ENCODE measurements around the gene TMED7. TPM values are rescaled to one million over a fixed set of nuclear protein-coding genes. Genes with fewer than 3 reads are reported as not detected.

The TMED7 gene
- total RNA-seq, 1 experiment from 2014 or later: 70.7 TPM

GRCh38 chr5:115661101-115661500 is 35.3 kb upstream of the TMED7 start:
- H3F3A ChIP-seq (ENCODE audit: insufficient read depth, low read depth): peaks cover 7% of the 10 kb centered on the region; the same call in 1 of the 2 replicates
- intact Hi-C loops (cut with micrococcal nuclease; ENCODE audit: unreplicated experiment): no loop called here
- TF ChIP-seq EZH2 (IDR thresholded peaks at IDR 0.05; ENCODE audit: low read depth) (no peak), CTCF (conservative IDR thresholded peaks at IDR 0.05) (no peak)
- H3K4me3 ChIP-seq: no peak overlapping the region
- no TSS peak for BruUV-seq (replicated peaks)
- ChIA-PET CTCF (no interaction called here), POLR2A (ENCODE audit: unreplicated experiment) (no interaction called here)
- no peaks in the 10 kb centered on the region for H3K36me3 ChIP-seq (ENCODE audit: low read depth)
- H3K4me1 ChIP-seq (replicated peaks; ENCODE audit: insufficient read depth): peaks cover 15% of the 10 kb centered on the region
- no peaks in the 10 kb centered on the region for H3K79me2 ChIP-seq (ENCODE audit: low read depth)
- H3K9me2 ChIP-seq (ENCODE audit: insufficient read depth): no peaks in the 10 kb centered on the region
- DNase-seq: no peak
- H3K27ac ChIP-seq: no peak overlapping the region
- H3K27me3 ChIP-seq (ENCODE audit: insufficient read depth, low read depth): no peaks in the 10 kb centered on the region
- no peak overlapping the region for H2AFZ ChIP-seq
- no peaks in the 10 kb centered on the region for H4K20me1 ChIP-seq (ENCODE audit: insufficient read depth)
- H3K9me3 ChIP-seq (ENCODE audit: insufficient read depth, low read depth): peaks cover 6% of the 10 kb centered on the region; the same call in 1 of the 2 replicates
- H3K4me2 ChIP-seq: no peak overlapping the region

- CTCF ChIA-PET: no interaction called here
Observed at GRCh38 chr5:115657881-115658233, 32.0 kb upstream of the TMED7 start.

GRCh38 chr5:115657125-115657880 is 31.5 kb upstream of the TMED7 start:
- Histone ChIP-seq H3K9me2 (ENCODE audit: insufficient read depth) (no peaks in the 10 kb centered on the region), H3K36me3 (ENCODE audit: low read depth) (no peaks in the 10 kb centered on the region), H2AFZ (no peak overlapping the region), H3K4me2 (peak overlapping the region; percentile 12; the same call in 1 of the 2 replicates), H3K79me2 (ENCODE audit: low read depth) (no peaks in the 10 kb centered on the region), H4K20me1 (ENCODE audit: insufficient read depth) (no peaks in the 10 kb centered on the region), H3K4me1 (replicated peaks; ENCODE audit: insufficient read depth) (peaks cover 15% of the 10 kb centered on the region), H3K4me3 (no peak overlapping the region), H3K27ac (peak overlapping the region; percentile 50), H3K27me3 (ENCODE audit: insufficient read depth, low read depth) (no peaks in the 10 kb centered on the region), H3K9me3 (ENCODE audit: insufficient read depth, low read depth) (peaks cover 6% of the 10 kb centered on the region; the same call in 1 of the 2 replicates), H3F3A (ENCODE audit: insufficient read depth, low read depth) (peaks cover 7% of the 10 kb centered on the region; the same call in 1 of the 2 replicates)
- TF ChIP-seq CTCF (conservative IDR thresholded peaks at IDR 0.05) (no peak), EZH2 (IDR thresholded peaks at IDR 0.05; ENCODE audit: low read depth) (no peak)
- POLR2A ChIA-PET (ENCODE audit: unreplicated experiment): interaction anchor here (0.6 kb wide), 1 partner anchor 541 kb away, joined by 3 read pairs; no protein-coding TSS in a partner anchor
- CTCF ChIA-PET: no interaction called here
- intact Hi-C loops (cut with micrococcal nuclease; ENCODE audit: unreplicated experiment): no loop called here
- DNase-seq: no peak
- BruUV-seq (replicated peaks): no TSS peak

More at GRCh38 chr5:115657881-115658233, 32.0 kb upstream of the TMED7 start:
- peaks cover 6% of the 10 kb centered on the region; the same call in 1 of the 2 replicates for H3K9me3 ChIP-seq (ENCODE audit: insufficient read depth, low read depth)
- no TSS peak for BruUV-seq (replicated peaks)
- intact Hi-C loops (cut with micrococcal nuclease; ENCODE audit: unreplicated experiment): no loop called here
- H3K27me3 ChIP-seq (ENCODE audit: insufficient read depth, low read depth): no peaks in the 10 kb centered on the region
- H3K79me2 ChIP-seq (ENCODE audit: low read depth): no peaks in the 10 kb centered on the region
- H3K9me2 ChIP-seq (ENCODE audit: insufficient read depth): no peaks in the 10 kb centered on the region
- H3F3A ChIP-seq (ENCODE audit: insufficient read depth, low read depth): peaks cover 7% of the 10 kb centered on the region; the same call in 1 of the 2 replicates
- H3K4me1 ChIP-seq (replicated peaks; ENCODE audit: insufficient read depth): peaks cover 15% of the 10 kb centered on the region
- peak overlapping the region; percentile 50; the same call in 1 of the 2 replicates for H3K27ac ChIP-seq
- TF ChIP-seq CTCF (conservative IDR thresholded peaks at IDR 0.05) (no peak), EZH2 (IDR thresholded peaks at IDR 0.05; ENCODE audit: low read depth) (no peak)
- DNase-seq: peak; percentile 16 to 63
- POLR2A ChIA-PET (ENCODE audit: unreplicated experiment): interaction anchor here (0.6 kb wide), 2 partner anchors 16 to 542 kb away, joined by 3 to 10 read pairs; no protein-coding TSS in a partner anchor
- H4K20me1 ChIP-seq (ENCODE audit: insufficient read depth): no peaks in the 10 kb centered on the region
- H3K36me3 ChIP-seq (ENCODE audit: low read depth): no peaks in the 10 kb centered on the region
- no peak overlapping the region for H3K4me3 ChIP-seq
- H2AFZ ChIP-seq: no peak overlapping the region
- H3K4me2 ChIP-seq: peak overlapping the region; percentile 12; the same call in 1 of the 2 replicates
